Activated naive CD8-positive, alpha-beta T cell treated with anti-CD3 and anti-CD28 coated beads, Interleukin-2, amount 10 ng/mL, durations not matched to agents 7 days and 5 days (primary cell): ENCODE measurements around the gene PRR7. TPM values are rescaled to one million over a fixed set of nuclear protein-coding genes. Genes with fewer than 3 reads are reported as not detected.

ENCODE experiments used
- ATAC-seq: fragments of 150-1000 bp; cut with Tn5 transposase; one replicate; pipeline ENCODE4 v1.10.0; 2021; ENCODE audit warnings: low read depth, moderate library complexity
- POLR2A ChIA-PET: fragments of 350-600 bp; sonication (Branson Sonifier 250); formaldehyde crosslinking; loops from one replicate; lab custom pipeline; 2021; ENCODE audit warnings: antibody characterized with exemption; lab: Charles Lee
- DNase-seq: peaks from one replicate; pipeline ENCODE4 v3.0.0; 2021
- H3K27ac Mint-ChIP-seq: one replicate; pipeline ENCODE4 v1.8.0; 2022; ENCODE audit warnings: mild to moderate bottlenecking, mixed read lengths
- H3K27me3 Mint-ChIP-seq: one replicate; pipeline ENCODE4 v1.8.0; 2022; ENCODE audit warnings: mild to moderate bottlenecking, moderate library complexity, mixed read lengths
- H3K36me3 Mint-ChIP-seq: one replicate; pipeline ENCODE4 v1.8.0; 2021; ENCODE audit warnings: mild to moderate bottlenecking, mixed read lengths
- H3K4me1 Mint-ChIP-seq: one replicate; pipeline ENCODE4 v1.8.0; 2021; ENCODE audit warnings: mixed read lengths
- H3K4me3 Mint-ChIP-seq: one replicate; pipeline ENCODE4 v1.8.0; 2022; ENCODE audit warnings: mild to moderate bottlenecking, moderate library complexity, mixed read lengths
- H3K9me3 Mint-ChIP-seq: one replicate; pipeline ENCODE4 v1.8.0; 2021; ENCODE audit warnings: mixed read lengths
- total RNA-seq, 2 experiments: library from RNA; stranded (reverse); gene quantifications; one replicate each; pipeline ENCODE4 v1.2.3, GENCODE V29; 2021

Gene PRR7, protein sequence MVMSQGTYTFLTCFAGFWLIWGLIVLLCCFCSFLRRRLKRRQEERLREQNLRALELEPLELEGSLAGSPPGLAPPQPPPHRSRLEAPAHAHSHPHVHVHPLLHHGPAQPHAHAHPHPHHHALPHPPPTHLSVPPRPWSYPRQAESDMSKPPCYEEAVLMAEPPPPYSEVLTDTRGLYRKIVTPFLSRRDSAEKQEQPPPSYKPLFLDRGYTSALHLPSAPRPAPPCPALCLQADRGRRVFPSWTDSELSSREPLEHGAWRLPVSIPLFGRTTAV
- 10 to 100 TPM; 10.0 to 10.6 TPM for total RNA-seq

DNA sequence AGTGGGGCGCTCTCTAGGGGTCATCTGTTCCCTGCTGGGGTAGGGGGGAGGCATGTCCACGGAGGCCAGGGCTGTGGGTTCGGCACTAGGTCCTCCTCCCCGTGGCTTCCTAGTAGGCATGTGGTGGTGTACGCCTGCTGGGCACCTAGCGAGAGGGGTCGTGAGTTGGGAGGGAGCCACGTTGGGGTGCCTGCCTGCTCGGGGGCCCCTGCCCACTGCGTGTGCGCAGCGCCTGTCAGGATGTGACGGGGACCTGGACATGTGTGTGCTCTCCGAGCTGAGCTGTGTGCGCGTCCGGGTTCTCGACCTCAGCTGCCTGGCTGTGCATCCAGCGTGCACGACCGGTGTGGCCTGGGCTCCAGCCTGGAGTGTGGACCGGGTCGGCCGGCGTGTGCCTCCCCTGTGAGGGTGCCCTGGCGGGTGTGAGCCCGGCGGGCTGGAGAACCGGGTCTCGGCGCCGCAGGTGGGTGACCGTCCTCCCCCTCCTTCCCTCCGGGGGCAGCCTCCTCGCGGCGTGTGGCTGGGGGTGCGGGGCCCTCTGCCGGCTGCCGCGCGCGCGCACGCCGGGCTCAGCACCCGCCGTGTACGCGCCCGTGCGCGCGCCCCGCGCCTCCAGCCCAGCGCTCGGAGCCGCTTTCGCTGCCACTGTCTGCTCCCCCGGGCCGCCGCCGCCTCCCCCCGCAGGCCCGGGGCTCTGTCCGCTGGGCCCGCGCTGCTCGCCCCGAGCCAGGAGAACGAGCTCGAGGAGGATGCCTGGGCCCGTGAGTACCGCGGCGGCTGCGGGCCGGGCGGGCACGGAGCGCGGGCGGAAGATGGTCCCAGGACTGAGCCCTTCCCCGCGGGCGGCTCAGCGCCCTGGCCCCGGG, at the start of gene PRR7:
PRR7 (plus strand) TSS at position 615 of the 866 bp plus-strand sequence. CDS start 8,254 bp downstream, outside the sequence.
- peak; percentile 76 for ATAC-seq
- Mint-ChIP-seq H3K4me1 (peaks cover 30% of the 10 kb centered on the region), H3K9me3 (no peaks in the 10 kb centered on the region), H3K27ac (peak within 1 kb of the TSS; percentile 87), H3K4me3 (peak within 1 kb of the TSS; percentile 80), H3K27me3 (no peaks in the 10 kb centered on the region), H3K36me3 (peaks cover 3% of the 10 kb centered on the region)
- DNase-seq: peak; percentile 89
- POLR2A ChIA-PET: interaction anchor here (0.6 to 12.5 kb wide), 21 partner anchors 8 to 143 kb away, joined by 3 to 312 read pairs (median 4); partner anchors contain the start of genes GRK6, PRELID1 and RAB24

DNA sequence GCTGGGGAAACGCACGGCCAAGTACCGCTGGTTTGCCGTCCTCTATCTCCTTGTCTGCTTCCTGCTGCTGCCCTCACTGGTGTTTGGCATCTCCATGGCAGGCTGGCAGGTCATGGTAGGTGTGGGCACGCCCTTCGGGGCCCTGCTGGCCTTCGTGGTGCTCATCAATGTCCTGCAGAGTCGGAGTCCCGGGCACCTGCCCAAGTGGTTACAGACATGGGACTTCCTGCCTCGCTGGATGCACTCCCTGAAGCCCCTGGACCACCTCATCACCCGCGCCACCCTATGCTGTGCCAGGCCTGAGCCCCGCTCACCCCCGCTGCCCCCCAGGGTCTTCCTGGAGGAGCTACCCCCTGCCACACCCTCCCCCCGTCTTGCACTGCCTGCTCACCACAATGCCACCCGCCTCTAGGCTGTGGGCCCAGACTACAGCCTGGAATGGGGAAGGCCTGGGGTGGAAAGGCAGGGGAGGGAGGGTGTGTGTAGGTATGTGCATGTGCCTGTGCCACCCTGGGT, 48.7 kb upstream of the PRR7 start:
- Mint-ChIP-seq H3K27me3 (peaks cover 29% of the 10 kb centered on the region), H3K4me3 (no peak overlapping the region), H3K4me1 (peaks cover 17% of the 10 kb centered on the region), H3K27ac (no peak overlapping the region), H3K36me3 (no peaks in the 10 kb centered on the region), H3K9me3 (no peaks in the 10 kb centered on the region)
- POLR2A ChIA-PET: no interaction called here
- ATAC-seq: no peak
- no peak for DNase-seq

DNA sequence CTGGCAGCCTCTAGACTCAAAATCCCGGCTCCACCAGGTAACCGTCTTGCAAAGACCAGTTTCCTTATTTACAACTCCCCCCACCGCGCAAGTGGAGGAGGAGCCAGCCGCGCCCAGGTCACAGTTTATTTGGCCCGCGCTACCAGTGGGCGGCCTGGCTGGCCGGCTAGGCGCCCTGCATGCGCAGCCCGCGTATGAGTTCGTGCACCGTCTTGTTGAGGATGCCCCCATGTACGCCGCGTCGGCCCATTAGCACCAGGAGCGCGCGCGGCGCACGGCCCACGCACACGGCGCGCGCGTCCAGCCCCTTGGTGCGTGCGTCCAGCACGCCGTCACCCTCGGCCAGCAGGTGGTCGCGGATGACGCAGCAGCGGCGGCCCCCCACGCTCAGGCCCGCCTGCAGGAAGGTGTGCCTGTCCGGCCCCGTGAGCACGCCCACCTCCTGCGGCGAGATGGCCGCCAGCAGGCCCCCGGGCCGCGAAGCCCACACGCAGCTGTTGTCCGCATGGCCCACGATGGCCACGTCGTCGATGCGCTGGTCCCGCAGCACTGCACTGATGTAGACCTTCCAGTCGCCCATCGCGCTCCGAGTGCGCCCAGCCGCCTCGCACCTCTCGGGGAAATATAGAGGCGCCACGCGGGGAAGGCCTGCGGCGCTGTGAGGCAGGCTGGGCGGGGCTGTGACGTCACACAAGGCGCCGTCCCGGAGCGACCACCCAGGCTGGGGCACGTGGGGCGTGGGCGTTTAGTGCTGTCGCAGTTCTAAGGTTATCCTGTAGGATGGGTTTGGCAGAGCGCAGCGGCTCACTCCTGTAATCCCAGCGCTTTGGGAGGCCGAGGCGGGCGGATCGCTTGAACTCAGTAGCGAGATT, 46.4 kb upstream of the PRR7 start, which contains the start of gene PFN3:
PFN3 (minus strand) TSS at position 665 of the 872 bp plus-strand sequence; CDS start at position 580, 85 bp downstream.
- peaks cover 30% of the 10 kb centered on the region for H3K27me3 Mint-ChIP-seq
- H3K4me3 Mint-ChIP-seq: no peak within 1 kb of the TSS
- POLR2A ChIA-PET: no interaction called here
- no peaks in the 10 kb centered on the region for H3K9me3 Mint-ChIP-seq
- DNase-seq (no peak), ATAC-seq (no peak)
- no peaks in the 10 kb centered on the region for H3K36me3 Mint-ChIP-seq
- H3K27ac Mint-ChIP-seq: no peak within 1 kb of the TSS
- H3K4me1 Mint-ChIP-seq: peaks cover 22% of the 10 kb centered on the region

DNA sequence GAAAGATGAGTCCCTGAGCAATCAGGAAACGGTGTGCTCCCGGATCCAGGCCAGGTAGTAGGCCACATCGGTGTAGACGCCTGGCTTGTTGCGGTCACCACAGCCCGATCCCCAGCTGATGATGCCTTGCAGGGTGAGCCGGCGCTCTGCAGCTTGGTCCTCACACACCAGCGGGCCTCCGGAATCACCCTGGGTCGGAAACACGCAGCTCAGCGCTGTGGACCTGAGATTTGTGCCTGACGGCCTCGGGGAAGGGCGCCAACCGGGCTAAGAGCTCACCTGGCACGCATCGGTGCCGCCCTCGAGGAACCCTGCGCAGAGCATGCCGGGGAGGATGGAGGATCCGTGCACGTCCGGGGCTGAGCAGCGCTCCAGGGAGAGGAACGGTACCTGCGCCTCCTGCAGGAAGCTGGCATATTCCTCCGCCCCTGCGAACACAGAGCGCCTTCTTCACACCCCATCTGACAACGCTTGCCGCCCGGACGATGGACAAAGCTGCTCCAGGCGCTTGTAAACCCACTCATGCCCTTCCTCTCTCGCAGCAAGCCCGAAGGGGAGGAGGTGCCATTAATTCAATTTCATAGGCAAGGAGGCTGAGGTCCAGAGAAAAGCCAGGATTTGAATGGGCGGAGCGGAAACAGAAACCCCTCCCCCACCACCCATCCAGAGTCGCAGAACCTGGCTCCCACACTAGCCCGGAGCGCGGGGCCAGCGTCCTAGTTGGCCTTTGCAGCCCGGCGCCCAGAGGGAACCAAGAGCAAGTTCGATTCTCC, 44.2 kb upstream of the PRR7 start:
- POLR2A ChIA-PET: interaction anchor here (0.8 to 5.5 kb wide), 11 partner anchors 12 to 104 kb away, joined by 3 to 145 read pairs (median 9); partner anchors contain the start of genes GRK6, PDLIM7, PRR7 and RGS14
- H3K27ac Mint-ChIP-seq: no peak overlapping the region
- H3K36me3 Mint-ChIP-seq: no peaks in the 10 kb centered on the region
- peaks cover 37% of the 10 kb centered on the region for H3K4me1 Mint-ChIP-seq
- peak overlapping the region; percentile 84 for H3K4me3 Mint-ChIP-seq
- H3K27me3 Mint-ChIP-seq: peaks cover 30% of the 10 kb centered on the region
- peak; percentile 37 for ATAC-seq
- H3K9me3 Mint-ChIP-seq: no peaks in the 10 kb centered on the region
- peak; percentile 71 for DNase-seq

DNA sequence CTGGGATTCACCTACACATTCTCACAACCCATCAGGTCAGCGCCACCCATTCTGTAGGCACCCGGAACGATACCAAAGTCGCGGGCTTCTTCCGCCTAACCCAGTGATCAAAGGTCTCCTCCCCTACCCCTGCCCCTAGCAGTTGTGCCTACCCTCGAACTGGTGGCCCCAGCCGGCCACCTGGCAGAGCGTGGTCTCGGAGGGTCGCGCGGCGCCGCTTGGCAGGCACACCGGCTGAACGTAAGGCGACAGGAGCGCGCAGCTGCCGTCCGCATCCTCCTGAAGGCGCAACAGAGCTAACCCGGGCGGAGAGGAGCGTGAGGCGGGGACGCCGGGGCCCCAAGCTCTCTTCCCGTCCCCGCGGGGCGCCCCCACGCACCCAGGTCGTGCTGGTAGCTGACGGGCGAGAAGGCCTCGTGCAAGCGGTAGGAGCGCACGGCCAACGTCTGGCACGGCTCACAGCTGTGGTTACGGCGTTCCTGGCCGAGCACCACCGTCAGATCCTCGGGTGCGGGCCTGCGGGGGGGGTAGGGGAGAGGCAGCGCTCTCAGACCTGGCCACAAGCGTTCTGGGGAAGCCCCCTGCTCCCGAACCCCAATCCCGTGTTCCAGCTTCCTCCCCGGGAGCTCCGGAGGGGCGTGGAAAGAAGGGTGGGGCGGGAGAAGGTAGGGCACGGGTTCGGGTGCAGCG, 43.4 kb upstream of the PRR7 start:
- no peaks in the 10 kb centered on the region for H3K36me3 Mint-ChIP-seq
- no peak for DNase-seq
- POLR2A ChIA-PET: interaction anchor here (0.8 to 5.5 kb wide), 12 partner anchors 13 to 98 kb away, joined by 3 to 145 read pairs (median 12); partner anchors contain the start of genes GRK6, PDLIM7, PRR7 and RGS14
- H3K9me3 Mint-ChIP-seq: no peaks in the 10 kb centered on the region
- peaks cover 37% of the 10 kb centered on the region for H3K4me1 Mint-ChIP-seq
- peak overlapping the region; percentile 84 for H3K4me3 Mint-ChIP-seq
- H3K27me3 Mint-ChIP-seq: peaks cover 27% of the 10 kb centered on the region
- no peak overlapping the region for H3K27ac Mint-ChIP-seq
- ATAC-seq: peak; percentile 29

DNA sequence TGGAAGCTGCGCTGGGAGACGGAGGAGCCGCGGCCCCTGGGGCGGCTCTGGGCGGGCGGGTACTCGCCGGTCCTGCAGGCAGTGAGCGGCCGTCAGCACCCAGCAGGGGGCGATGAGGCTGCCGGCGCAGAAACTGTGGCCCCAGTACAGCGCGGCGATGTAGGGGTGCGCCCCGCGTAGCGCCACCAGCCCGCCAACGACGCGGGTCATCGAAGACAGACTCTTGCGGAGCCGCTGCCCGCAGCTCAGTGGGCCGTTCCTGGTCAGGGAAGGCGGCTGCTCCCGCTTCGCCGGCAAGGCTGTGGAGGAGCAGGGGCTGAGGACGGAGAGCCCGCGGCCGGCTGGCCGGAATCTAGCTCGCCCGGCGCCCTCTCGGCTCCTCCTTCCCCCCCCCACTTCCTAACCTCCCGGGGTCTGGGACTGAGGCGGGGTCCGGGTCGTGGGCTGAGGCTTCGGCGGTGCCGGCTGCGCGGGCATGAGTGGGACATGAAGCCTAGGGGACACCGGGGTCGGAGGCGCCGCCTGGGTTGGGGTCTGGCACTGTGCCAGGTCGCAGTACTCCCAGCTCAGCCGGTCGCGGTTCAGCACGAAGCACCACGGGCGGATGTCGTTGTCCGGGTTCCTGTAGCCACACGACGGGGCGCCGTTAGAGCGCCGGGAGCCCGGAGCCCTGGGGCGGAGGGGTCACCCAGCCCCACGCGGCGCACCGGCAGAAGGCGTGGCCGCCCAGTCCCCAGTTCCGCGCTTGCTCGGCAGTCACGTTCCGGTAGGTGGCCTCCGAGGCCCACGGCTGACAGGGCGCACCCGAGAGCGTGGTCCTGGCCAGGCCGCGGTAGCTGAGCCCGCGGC, 42.6 kb upstream of the PRR7 start:
- Mint-ChIP-seq H3K9me3 (no peaks in the 10 kb centered on the region), H3K4me1 (peaks cover 35% of the 10 kb centered on the region), H3K36me3 (no peaks in the 10 kb centered on the region), H3K27me3 (peaks cover 22% of the 10 kb centered on the region), H3K27ac (peak overlapping the region; percentile 74), H3K4me3 (peak overlapping the region; percentile 84)
- POLR2A ChIA-PET: interaction anchor here (1.0 to 5.5 kb wide), 15 partner anchors 13 to 97 kb away, joined by 3 to 145 read pairs (median 8); partner anchors contain the start of genes GRK6, PDLIM7, PRR7 and RGS14
- DNase-seq: peak; percentile 89
- peak; percentile 83 for ATAC-seq

DNA sequence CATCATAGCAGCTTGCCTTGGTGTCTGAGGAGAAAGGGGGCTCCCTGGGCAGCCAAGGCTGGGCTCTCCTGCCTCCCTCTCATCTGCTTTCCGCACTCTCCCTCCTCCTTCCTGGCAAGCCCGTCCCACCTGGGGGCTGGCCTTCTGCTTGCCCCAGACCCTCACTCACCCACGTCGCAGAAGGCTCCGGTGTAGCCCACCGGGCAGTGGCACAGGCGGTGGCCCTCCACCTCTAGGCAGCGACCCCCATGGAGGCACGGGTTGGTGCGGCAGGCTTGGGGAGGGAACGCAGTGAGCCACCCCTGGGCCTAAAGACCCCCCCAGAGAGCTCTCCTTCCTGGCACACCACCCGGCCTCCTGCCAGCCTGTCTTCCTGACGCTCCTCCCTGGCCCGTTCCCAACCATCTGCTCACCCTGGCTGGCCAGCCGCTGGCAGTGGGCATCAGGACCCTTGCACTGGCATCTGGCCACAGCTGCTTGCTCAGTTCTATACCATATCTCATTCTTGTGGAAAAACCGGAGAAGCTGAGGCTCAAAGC, 41.9 kb upstream of the PRR7 start:
- ATAC-seq: no peak
- H3K36me3 Mint-ChIP-seq: no peaks in the 10 kb centered on the region
- peaks cover 35% of the 10 kb centered on the region for H3K4me1 Mint-ChIP-seq
- no peak for DNase-seq
- H3K27me3 Mint-ChIP-seq: peaks cover 22% of the 10 kb centered on the region
- POLR2A ChIA-PET: interaction anchor here (0.5 to 5.5 kb wide), 14 partner anchors 14 to 93 kb away, joined by 3 to 145 read pairs (median 8); partner anchors contain the start of genes GRK6, PDLIM7, PRR7 and RGS14
- peak overlapping the region; percentile 76 for H3K27ac Mint-ChIP-seq
- H3K4me3 Mint-ChIP-seq: peak overlapping the region; percentile 84
- no peaks in the 10 kb centered on the region for H3K9me3 Mint-ChIP-seq

DNA sequence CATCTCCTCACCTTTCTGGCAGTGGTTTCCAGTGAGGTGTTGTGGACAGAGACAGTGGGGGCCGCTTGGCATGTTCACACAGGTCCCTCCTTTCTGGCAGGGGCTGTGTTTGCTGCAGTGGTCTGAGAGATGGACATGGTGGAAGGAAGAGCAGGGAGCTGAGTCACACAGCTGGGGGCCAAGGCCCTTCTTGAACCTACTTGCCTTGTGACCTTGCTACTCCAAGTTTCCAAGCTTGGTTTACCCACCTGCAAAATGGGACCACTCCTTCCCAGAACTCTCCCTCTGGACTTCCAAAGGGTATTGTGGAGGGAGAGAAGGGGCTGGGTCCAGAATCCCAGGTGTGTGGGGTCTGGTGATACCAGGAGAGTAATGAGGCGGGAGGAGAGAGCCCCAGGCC, 41.3 kb upstream of the PRR7 start:
- H3K27ac Mint-ChIP-seq: peak overlapping the region; percentile 76
- H3K27me3 Mint-ChIP-seq: peaks cover 22% of the 10 kb centered on the region
- peak overlapping the region; percentile 84 for H3K4me3 Mint-ChIP-seq
- POLR2A ChIA-PET: interaction anchor here (0.5 to 5.5 kb wide), 8 partner anchors 16 to 92 kb away, joined by 3 to 145 read pairs (median 12); partner anchors contain the start of genes GRK6, PDLIM7 and PRR7
- no peak for ATAC-seq
- no peaks in the 10 kb centered on the region for H3K36me3 Mint-ChIP-seq
- DNase-seq: no peak
- H3K4me1 Mint-ChIP-seq: peaks cover 35% of the 10 kb centered on the region
- no peaks in the 10 kb centered on the region for H3K9me3 Mint-ChIP-seq

DNA sequence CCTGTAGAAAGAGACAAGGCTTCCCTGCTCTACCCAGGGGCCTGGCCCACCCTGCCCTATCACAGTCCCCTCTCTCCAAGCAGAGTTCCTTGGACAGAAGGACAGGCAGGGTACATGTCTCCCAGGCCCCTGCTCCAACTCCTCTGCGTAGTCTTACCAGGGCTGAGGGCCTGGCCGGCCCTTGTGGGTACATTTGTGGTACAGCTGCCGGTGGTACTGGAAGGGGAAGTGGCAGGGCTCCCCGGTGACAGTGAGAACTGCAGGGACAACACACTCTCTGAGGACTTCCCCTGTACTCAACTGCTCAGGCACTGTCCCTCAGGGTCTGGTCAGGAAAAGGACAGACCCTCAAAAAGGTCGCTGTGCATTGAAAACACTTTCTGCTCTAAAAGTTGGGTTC, 40.8 kb upstream of the PRR7 start:
- peaks cover 40% of the 10 kb centered on the region for H3K4me1 Mint-ChIP-seq
- no peak overlapping the region for H3K27ac Mint-ChIP-seq
- peaks cover 22% of the 10 kb centered on the region for H3K27me3 Mint-ChIP-seq
- H3K4me3 Mint-ChIP-seq: peak overlapping the region; percentile 35
- H3K9me3 Mint-ChIP-seq: no peaks in the 10 kb centered on the region
- POLR2A ChIA-PET: interaction anchor here (2.7 to 5.5 kb wide), 4 partner anchors 24 to 49 kb away, joined by 19 to 145 read pairs (median 116); partner anchors contain the start of genes GRK6 and PRR7
- ATAC-seq (no peak), DNase-seq (peak; percentile 48)
- H3K36me3 Mint-ChIP-seq: peaks cover 3% of the 10 kb centered on the region
